CD4-positive, alpha-beta T cell (primary cell): ENCODE results near the gene CADM1. TPM values are rescaled to one million over a fixed set of nuclear protein-coding genes. Genes with fewer than 3 reads are reported as not detected.

Experiments
- ATAC-seq: fragments of 200-7000 bp; cut with Tn5 transposase; one replicate; pipeline ENCODE4 v1.10.0; 2022; ENCODE audit warnings: mild to moderate bottlenecking; ENCODE audit not compliant: poor library complexity
- CTCF ChIA-PET: fragments of 350-600 bp; sonication (Branson Sonifier 250); formaldehyde crosslinking; loops from one replicate; lab custom pipeline; 2021; ENCODE audit warnings: antibody characterized with exemption, inconsistent platforms; lab: Charles Lee
- POLR2A ChIA-PET: fragments of 350-600 bp; sonication (Branson Sonifier 250); formaldehyde crosslinking; loops from one replicate; lab custom pipeline; 2021; ENCODE audit warnings: antibody characterized with exemption, inconsistent platforms; lab: Charles Lee
- DNase-seq, 14 experiments: peaks; one replicate each; pipeline ENCODE4 v3.0.0-alpha.2; 2013 to 2020; ENCODE audit warnings: mixed read lengths in 2 of 14
- H3K27ac ChIP-seq, 2 donors: one replicate each; pipeline versions ENCODE4 v1.5.1 to v1.7.0; 2013; ENCODE audit warnings: low read length in 2 of 2, low read depth in 1 of 2, mild to moderate bottlenecking in 1 of 2
- H3K27me3 ChIP-seq, 2 experiments: 1 replicate in 1 of 2; 2 replicates in 1 of 2; pipeline versions ENCODE4 v1.6.1 to v1.7.0; 2013; ENCODE audit warnings: low read length in 2 of 2, control low read depth in 1 of 2, mild to moderate bottlenecking in 1 of 2, moderate library complexity in 1 of 2; ENCODE audit not compliant: insufficient read depth in 2 of 2, control insufficient read depth in 1 of 2
- H3K36me3 ChIP-seq: one replicate; pipeline ENCODE4 v1.6.1; 2013; ENCODE audit warnings: low read length, control low read depth; ENCODE audit not compliant: insufficient read depth
- H3K4me1 ChIP-seq: one replicate; pipeline ENCODE4 v1.6.1; 2013; ENCODE audit warnings: low read length, control low read depth; ENCODE audit not compliant: insufficient read depth
- H3K4me3 ChIP-seq: one replicate; pipeline ENCODE4 v1.5.1; 2013; ENCODE audit warnings: mild to moderate bottlenecking, low read length, moderate library complexity
- H3K9me3 ChIP-seq, 2 experiments: 1 replicate in 1 of 2; 2 replicates in 1 of 2; pipeline versions ENCODE4 v1.6.1 to v1.7.0; 2013; ENCODE audit warnings: low read length in 2 of 2, mild to moderate bottlenecking in 2 of 2, control low read depth in 1 of 2, moderate library complexity in 1 of 2; ENCODE audit not compliant: control insufficient read depth in 1 of 2, insufficient read depth in 1 of 2
- H3K27ac Mint-ChIP-seq: one replicate; pipeline ENCODE4 v1.8.0; 2020; ENCODE audit warnings: mixed read lengths
- H3K27me3 Mint-ChIP-seq: one replicate; pipeline ENCODE4 v1.8.0; 2021; ENCODE audit warnings: mixed read lengths
- H3K36me3 Mint-ChIP-seq: one replicate; pipeline ENCODE4 v1.8.0; 2021; ENCODE audit warnings: low read depth, mixed read lengths
- H3K4me1 Mint-ChIP-seq: one replicate; pipeline ENCODE4 v1.8.0; 2021; ENCODE audit warnings: low read depth, mixed read lengths
- H3K4me3 Mint-ChIP-seq: one replicate; pipeline ENCODE4 v1.8.0; 2020; ENCODE audit warnings: mild to moderate bottlenecking, mixed read lengths
- H3K9me3 Mint-ChIP-seq: one replicate; pipeline ENCODE4 v1.8.0; 2020; ENCODE audit warnings: mixed read lengths
- CTCF ChIP-seq: fragments of 200-600 bp; IDR thresholded peaks from one replicate; pipeline ENCODE4 v1.8.0; 2022; ENCODE audit warnings: antibody characterized with exemption, mild to moderate bottlenecking
- intact Hi-C, 2 experiments: fragments of 100-400 bp; cut with DNase I in 1 of 2; cut with micrococcal nuclease in 1 of 2; formaldehyde crosslinking; loops; one replicate each; pipeline versions ENCODE4 v1.15.1 to v1.9.0; 2023 to 2025; cut with DNase I, micrococcal nuclease
- total RNA-seq, 174 experiments: library from RNA in 2 of 174; stranded (reverse) in 2 of 174; gene quantifications; one replicate each; pipeline ENCODE4 v1.2.3 and lab custom pipeline; 2021 to 2026

Gene CADM1
- total RNA-seq, 2 experiments from 2014 or later = 1.1 to 1.4 TPM

GRCh38 chr11:115258216-115258615 lies 246.0 kb downstream of the CADM1 start:
- Histone ChIP-seq H3K4me1 (no peaks in the 10 kb centered on the region), H3K4me3 (no peak overlapping the region), H3K36me3 (no peaks in the 10 kb centered on the region), H3K9me3 (no peaks in the 10 kb centered on the region), H3K27me3 (no peaks in the 10 kb centered on the region), H3K27ac (no peak overlapping the region)
- H3K27me3 Mint-ChIP-seq = no peaks in the 10 kb centered on the region
- no peak overlapping the region for H3K27ac Mint-ChIP-seq
- H3K36me3 Mint-ChIP-seq = no peaks in the 10 kb centered on the region
- H3K4me3 Mint-ChIP-seq = no peak overlapping the region
- H3K4me1 Mint-ChIP-seq = no peaks in the 10 kb centered on the region
- TF ChIP-seq CTCF = no peak
- CTCF ChIA-PET = no interaction called here
- no peak for ATAC-seq
- intact Hi-C loops = no loop called here
- no peaks in the 10 kb centered on the region for H3K9me3 Mint-ChIP-seq
- no peak for DNase-seq
- POLR2A ChIA-PET = no interaction called here

- ChIA-PET CTCF (no interaction called here), POLR2A (no interaction called here)
- Histone ChIP-seq H3K9me3 (no peaks in the 10 kb centered on the region), H3K27me3 (no peaks in the 10 kb centered on the region), H3K4me1 (no peaks in the 10 kb centered on the region), H3K36me3 (no peaks in the 10 kb centered on the region), H3K27ac (no peak overlapping the region), H3K4me3 (no peak overlapping the region)
- Mint-ChIP-seq H3K27me3 (no peaks in the 10 kb centered on the region), H3K4me3 (no peak overlapping the region), H3K4me1 (no peaks in the 10 kb centered on the region), H3K36me3 (no peaks in the 10 kb centered on the region), H3K27ac (no peak overlapping the region), H3K9me3 (no peaks in the 10 kb centered on the region)
- TF ChIP-seq CTCF = no peak
- no peak for DNase-seq
- no peak for ATAC-seq
- intact Hi-C loops = no loop called here
Observed at GRCh38 chr11:115257678-115258077, 246.5 kb downstream of the CADM1 start.

- no peaks in the 10 kb centered on the region for H3K4me1 ChIP-seq
- Mint-ChIP-seq H3K27me3 (no peaks in the 10 kb centered on the region), H3K36me3 (no peaks in the 10 kb centered on the region), H3K9me3 (no peaks in the 10 kb centered on the region), H3K4me1 (no peaks in the 10 kb centered on the region), H3K27ac (no peak overlapping the region), H3K4me3 (no peak overlapping the region)
- ATAC-seq (no peak), DNase-seq (no peak)
- ChIA-PET POLR2A (no interaction called here), CTCF (no interaction called here)
- H3K9me3 ChIP-seq = no peaks in the 10 kb centered on the region
- no peaks in the 10 kb centered on the region for H3K27me3 ChIP-seq
- no peak overlapping the region for H3K4me3 ChIP-seq
- no peak for TF ChIP-seq CTCF
- H3K36me3 ChIP-seq = no peaks in the 10 kb centered on the region
- H3K27ac ChIP-seq = no peak overlapping the region
- intact Hi-C loops = no loop called here
Observed at GRCh38 chr11:115257270-115257669, 246.9 kb downstream of the CADM1 start.
